Thyroid gland (tissue), 4 donors: ENCODE results near the gene MXI1.

ENCODE experiments used
- CTCF ChIP-seq, 6 experiments: fragments of 200-600 bp in 3 of 6; fragments of 450-650 bp in 3 of 6; sonication (generic) in 3 of 6; IDR thresholded peaks; one replicate each; pipeline ENCODE4 v1.5.1; 2016 to 2019; ENCODE audit warnings: antibody characterized with exemption in 6 of 6, mild to moderate bottlenecking in 2 of 6, inconsistent platforms in 1 of 6, moderate library complexity in 1 of 6
- POLR2A ChIP-seq, 2 donors: fragments of 450-650 bp; IDR thresholded peaks; one replicate each; pipeline ENCODE4 v1.6.1; 2017; ENCODE audit warnings: antibody characterized with exemption in 2 of 2, mild to moderate bottlenecking in 2 of 2, moderate library complexity in 1 of 2

GRCh38 chr10:110176141-110177030 is 31.0 kb upstream of the MXI1 start:
- TF ChIP-seq CTCF (IDR thresholded peaks at IDR 0.05) (no peak), POLR2A (IDR thresholded peaks at IDR 0.05) (no peak)
